Neural progenitor cell (in vitro differentiated cells): ENCODE data around the gene PLCB1.

Experiments used
- EZH2 ChIP-seq: fragments of 200-600 bp; sonication (generic); IDR thresholded peaks from 2 replicates; pipeline ENCODE4 v1.6.1; 2017; ENCODE audit warnings: antibody characterized with exemption, mild to moderate bottlenecking, moderate library complexity
- EZH2phosphoT487 ChIP-seq: fragments of 200-600 bp; sonication (generic); IDR thresholded peaks from 2 replicates; pipeline ENCODE4 v1.6.1; 2017; ENCODE audit warnings: antibody characterized with exemption
- TF ChIP-seq, protein P1 (sequence below): fragments of 200-600 bp; sonication (generic); IDR thresholded peaks from 2 replicates; pipeline ENCODE4 v1.5.1; 2017; ENCODE audit warnings: antibody characterized with exemption, mild to moderate bottlenecking

- TF ChIP-seq EZH2phosphoT487 (no peak), EZH2 (no peak)
- TF ChIP-seq, protein P1, sequence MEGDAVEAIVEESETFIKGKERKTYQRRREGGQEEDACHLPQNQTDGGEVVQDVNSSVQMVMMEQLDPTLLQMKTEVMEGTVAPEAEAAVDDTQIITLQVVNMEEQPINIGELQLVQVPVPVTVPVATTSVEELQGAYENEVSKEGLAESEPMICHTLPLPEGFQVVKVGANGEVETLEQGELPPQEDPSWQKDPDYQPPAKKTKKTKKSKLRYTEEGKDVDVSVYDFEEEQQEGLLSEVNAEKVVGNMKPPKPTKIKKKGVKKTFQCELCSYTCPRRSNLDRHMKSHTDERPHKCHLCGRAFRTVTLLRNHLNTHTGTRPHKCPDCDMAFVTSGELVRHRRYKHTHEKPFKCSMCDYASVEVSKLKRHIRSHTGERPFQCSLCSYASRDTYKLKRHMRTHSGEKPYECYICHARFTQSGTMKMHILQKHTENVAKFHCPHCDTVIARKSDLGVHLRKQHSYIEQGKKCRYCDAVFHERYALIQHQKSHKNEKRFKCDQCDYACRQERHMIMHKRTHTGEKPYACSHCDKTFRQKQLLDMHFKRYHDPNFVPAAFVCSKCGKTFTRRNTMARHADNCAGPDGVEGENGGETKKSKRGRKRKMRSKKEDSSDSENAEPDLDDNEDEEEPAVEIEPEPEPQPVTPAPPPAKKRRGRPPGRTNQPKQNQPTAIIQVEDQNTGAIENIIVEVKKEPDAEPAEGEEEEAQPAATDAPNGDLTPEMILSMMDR = no peak
Observed at GRCh38 chr20:8144282-8145245, 12.5 kb downstream of the PLCB1 start.
